ENCODE results near the gene CCDC171.

GRCh38 chr9:15744196-15744595, 191.4 kb downstream of the CCDC171 start:
- TF ChIP-seq CTCF (IDR thresholded peaks at IDR 0.05), result no peak
- no peak for TF ChIP-seq MXD4 (CRISPR knock-in tag; IDR thresholded peaks at IDR 0.05; ENCODE audit: borderline replicate concordance)
- no peak for TF ChIP-seq JUN (CRISPR knock-in tag; IDR thresholded peaks at IDR 0.05)
- no peak for TF ChIP-seq STAT6 (CRISPR knock-in tag; conservative IDR thresholded peaks at IDR 0.05; ENCODE audit: low read depth)
- TF ChIP-seq ZNF263 (CRISPR knock-in tag; IDR thresholded peaks at IDR 0.05; ENCODE audit: low read depth), result no peak
- no peak for TF ChIP-seq GABPB1 (CRISPR knock-in tag; IDR thresholded peaks at IDR 0.05)
- no peak for TF ChIP-seq TEAD4 (CRISPR knock-in tag; IDR thresholded peaks at IDR 0.05)
- no peak for TF ChIP-seq USF1 (CRISPR knock-in tag; IDR thresholded peaks at IDR 0.05)
- TF ChIP-seq CBFB (CRISPR knock-in tag; IDR thresholded peaks at IDR 0.05; ENCODE audit: low read depth), result no peak
- TF ChIP-seq TCF7 (CRISPR knock-in tag; IDR thresholded peaks at IDR 0.05; ENCODE audit: low read depth), result no peak
- TF ChIP-seq FOXK1 (CRISPR knock-in tag; IDR thresholded peaks at IDR 0.05), result no peak
- no peak for TF ChIP-seq RELA (CRISPR knock-in tag; IDR thresholded peaks at IDR 0.05; ENCODE audit: borderline replicate concordance)
- no peak for TF ChIP-seq ZNF121 (CRISPR knock-in tag; IDR thresholded peaks at IDR 0.05)
